Measurements from ENCODE around the gene LRRC43. TPM values are rescaled to one million over a fixed set of nuclear protein-coding genes. Genes with fewer than 3 reads are reported as not detected.
"Not testable (repeated sequence)": the region's sequence is repeated elsewhere in the genome, so short reads cannot be mapped to it uniquely, and the experiment has no call there.

LRRC43 gene
- total RNA-seq, 2 experiments from 2014 or later, result 0.11 TPM; not detected in 1

DNA sequence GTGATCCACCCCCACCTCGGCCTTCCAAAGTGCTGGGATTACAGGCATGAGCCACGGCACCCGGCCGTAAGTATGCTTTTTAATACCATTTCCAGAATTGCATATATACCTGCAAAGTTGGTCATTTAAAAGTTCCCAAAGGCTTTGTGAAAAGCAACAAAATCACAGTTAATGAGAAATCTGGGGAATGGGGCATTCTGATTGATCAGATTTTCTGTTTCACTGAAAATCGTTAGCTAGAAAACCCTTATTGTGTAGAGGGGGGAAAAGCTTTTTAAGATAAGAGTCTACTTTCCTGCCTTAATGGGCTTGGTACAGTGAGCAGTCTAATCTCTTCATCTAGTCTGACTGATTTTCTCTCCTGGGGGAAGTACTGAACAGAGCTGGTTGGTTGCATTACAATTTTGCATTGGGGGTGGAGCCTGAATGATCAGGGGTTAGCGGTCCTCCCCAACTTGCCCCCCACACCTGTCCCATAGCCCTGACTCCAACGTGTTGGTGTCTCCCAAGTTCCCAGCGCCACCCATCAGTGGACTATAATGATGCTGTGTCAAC, 32.7 kb upstream of the LRRC43 start:
- ChIA-PET CTCF (no interaction called here), POLR2A (no interaction called here)

DNA sequence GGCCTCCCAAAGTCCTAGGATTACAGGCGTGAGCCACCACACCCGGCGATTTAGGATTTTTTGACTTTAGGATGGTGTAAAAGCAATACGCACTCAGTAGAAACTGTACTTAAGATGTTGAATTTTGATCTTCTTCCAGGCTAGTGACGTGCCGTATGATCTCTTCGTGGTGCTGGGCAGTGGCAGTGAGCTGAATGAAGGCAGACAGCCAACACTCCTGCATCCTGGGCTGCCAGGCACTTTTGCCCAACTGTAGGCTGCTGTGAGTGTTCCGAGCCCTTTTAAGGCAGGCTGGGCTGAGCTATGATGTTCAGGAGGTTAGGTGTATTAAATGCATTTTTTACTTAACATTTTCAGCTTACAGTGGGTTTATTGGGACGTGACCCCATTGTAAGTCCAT, 30.2 kb upstream of the LRRC43 start:
- POLR2A ChIA-PET, result no interaction called here
- CTCF ChIA-PET, result interaction anchor here (2.6 kb wide), 1 partner anchor 38 kb away, joined by 8 read pairs; no protein-coding TSS in a partner anchor

DNA sequence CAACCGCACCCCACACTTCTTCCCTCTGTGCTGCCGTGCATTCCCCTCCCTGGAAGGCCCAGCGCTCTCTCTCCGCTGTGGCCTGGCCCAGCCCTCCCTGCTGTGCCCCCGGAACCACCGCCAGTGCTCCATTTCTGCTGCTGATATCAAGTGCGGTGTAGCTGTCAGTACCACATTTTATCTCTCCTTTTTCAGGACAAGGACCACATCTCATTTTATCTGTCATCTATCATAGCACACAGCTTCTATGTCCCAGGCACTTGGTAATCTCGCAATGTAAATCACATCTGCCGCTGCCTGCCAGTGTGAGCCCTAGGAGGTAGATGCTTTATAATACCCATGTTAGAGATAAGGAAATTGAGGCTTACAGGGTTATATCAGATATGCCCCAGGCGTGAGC, 27.2 kb upstream of the LRRC43 start:
- CTCF ChIA-PET, result interaction anchor here (1.4 kb wide), 1 partner anchor 35 kb away, joined by 3 read pairs; no protein-coding TSS in a partner anchor
- POLR2A ChIA-PET, result no interaction called here

- ChIA-PET POLR2A (no interaction called here), CTCF (no interaction called here)
Observed at GRCh38 chr12:122158700-122159285, 24.1 kb upstream of the LRRC43 start.

DNA sequence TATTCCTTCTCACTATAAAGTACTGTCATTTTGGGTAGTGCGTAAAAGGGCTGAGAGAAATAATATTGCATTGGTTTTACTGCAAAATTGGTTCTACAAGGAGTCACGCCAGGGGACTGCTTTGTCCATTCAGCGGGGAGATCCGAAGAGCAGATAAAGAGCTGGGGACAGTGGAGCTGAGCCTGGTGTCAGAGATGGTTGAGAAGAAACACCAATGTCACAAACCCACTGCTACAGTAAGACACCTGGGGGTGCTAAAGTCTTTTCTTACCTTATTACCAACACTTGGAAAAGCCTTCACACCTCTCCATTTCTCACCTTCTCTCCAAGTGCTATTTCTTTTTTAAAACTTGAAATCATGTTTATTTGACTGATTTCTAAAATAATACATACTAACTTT, 23.0 kb upstream of the LRRC43 start:
- CTCF ChIA-PET, result no interaction called here
- POLR2A ChIA-PET, result no interaction called here

GRCh38 chr12:122160761-122161160, 22.2 kb upstream of the LRRC43 start:
- CTCF ChIA-PET, result interaction anchor here (0.7 to 2.4 kb wide), 2 partner anchors 30 to 699 kb away, joined by 4 to 6 read pairs; no protein-coding TSS in a partner anchor
- POLR2A ChIA-PET, result no interaction called here

DNA sequence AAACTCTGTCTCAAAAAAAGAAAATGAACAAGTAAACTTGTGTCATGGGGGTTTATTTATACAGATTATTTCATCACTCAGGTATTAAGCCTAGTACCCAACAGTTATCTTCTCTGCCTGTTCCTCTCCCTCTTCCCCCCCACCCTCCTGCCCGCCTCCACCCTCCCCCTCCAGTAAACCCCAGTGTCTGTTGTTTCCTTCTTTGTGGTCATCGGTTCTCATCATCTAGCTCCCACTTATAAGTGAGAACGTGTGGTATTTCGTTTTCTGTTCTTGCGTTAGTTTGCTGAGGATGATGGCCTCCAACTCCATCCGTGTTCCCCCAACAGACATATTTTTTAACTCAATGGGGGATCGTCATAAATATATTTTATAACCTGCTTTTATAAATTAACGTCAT, 21.2 kb upstream of the LRRC43 start:
- POLR2A ChIA-PET, result interaction anchor here (0.6 kb wide), 1 partner anchor 21 kb away, joined by 3 read pairs; no protein-coding TSS in a partner anchor
- CTCF ChIA-PET, result interaction anchor here (0.7 to 2.4 kb wide), 2 partner anchors 29 to 32 kb away, joined by 3 to 6 read pairs; no protein-coding TSS in a partner anchor

DNA sequence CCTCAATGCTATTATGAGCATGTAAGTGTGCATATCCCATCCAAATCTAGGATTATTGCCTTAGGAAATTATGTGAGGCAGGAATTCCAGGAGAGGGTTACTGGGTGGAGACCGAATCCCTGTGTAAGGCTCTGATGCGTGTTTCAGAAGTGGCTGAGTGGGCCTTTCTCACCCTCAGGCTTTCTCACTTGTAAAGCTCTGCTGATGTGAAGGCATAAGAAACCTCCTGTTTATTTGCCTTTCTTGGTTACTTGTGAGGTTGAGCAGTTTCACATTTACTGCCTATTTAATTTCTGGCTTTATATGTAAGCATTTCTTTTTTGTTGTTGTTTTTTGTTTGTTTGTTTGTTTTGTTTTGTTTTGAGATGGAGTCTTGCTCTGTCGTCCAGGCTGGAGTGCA, 19.9 kb upstream of the LRRC43 start:
- ChIA-PET CTCF (interaction anchor here (0.7 to 2.4 kb wide), 2 partner anchors 28 to 53 kb away, joined by 3 to 6 read pairs; no protein-coding TSS in a partner anchor), POLR2A (no interaction called here)

- ChIA-PET POLR2A (interaction anchor here (0.7 to 1.1 kb wide), 8 partner anchors 21 to 808 kb away, joined by 3 to 15 read pairs (median 4); partner anchors contain the start of gene MLXIP), CTCF (interaction anchor here (0.6 to 2.2 kb wide), 15 partner anchors 10 to 293 kb away, joined by 3 to 14 read pairs (median 4); partner anchors contain the start of gene LRRC43)
Observed at GRCh38 chr12:122166422-122167349, 16.2 kb upstream of the LRRC43 start.

GRCh38 chr12:122167356-122167925, 15.5 kb upstream of the LRRC43 start:
- ChIA-PET CTCF (interaction anchor here (0.9 to 2.2 kb wide), 6 partner anchors 15 to 100 kb away, joined by 3 to 14 read pairs (median 6); partner anchors contain the start of gene LRRC43), POLR2A (interaction anchor here (0.8 to 1.1 kb wide), 3 partner anchors 20 to 176 kb away, joined by 3 to 4 read pairs (median 4); partner anchors contain the start of gene MLXIP)

- ChIA-PET POLR2A (no interaction called here), CTCF (no interaction called here)
Observed at GRCh38 chr12:122168492-122168891, 14.4 kb upstream of the LRRC43 start.

DNA sequence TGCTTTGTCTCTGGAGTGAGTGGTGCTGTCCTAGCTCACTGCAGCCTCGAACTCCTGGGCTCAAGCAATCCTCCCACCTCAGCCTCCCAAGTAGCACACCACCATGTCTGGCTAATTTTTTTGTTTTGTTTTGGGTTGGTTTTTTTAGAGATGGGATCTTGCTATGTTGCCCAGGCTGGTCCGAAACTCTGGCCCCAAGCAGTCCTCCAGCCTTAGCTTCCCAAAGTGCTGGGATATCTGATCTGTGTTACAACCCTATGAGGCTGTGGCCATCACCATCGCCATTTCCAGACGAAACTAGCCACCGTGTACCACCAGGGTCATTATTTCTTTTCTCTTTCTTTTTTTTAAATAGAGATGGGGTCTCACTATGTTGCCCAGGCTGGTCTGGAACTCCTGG, 11.5 kb upstream of the LRRC43 start:
- POLR2A ChIA-PET, result no interaction called here
- CTCF ChIA-PET, result no interaction called here

GRCh38 chr12:122172262-122172939, 10.5 kb upstream of the LRRC43 start:
- CTCF ChIA-PET, result no interaction called here
- POLR2A ChIA-PET, result no interaction called here

GRCh38 chr12:122174155-122174845, 8.6 kb upstream of the LRRC43 start, which contains the start of gene IL31:
IL31 (minus strand) TSS chr12:122174221; CDS start chr12:122174172, 49 bp downstream.
- ChIA-PET CTCF (no interaction called here), POLR2A (no interaction called here)

DNA sequence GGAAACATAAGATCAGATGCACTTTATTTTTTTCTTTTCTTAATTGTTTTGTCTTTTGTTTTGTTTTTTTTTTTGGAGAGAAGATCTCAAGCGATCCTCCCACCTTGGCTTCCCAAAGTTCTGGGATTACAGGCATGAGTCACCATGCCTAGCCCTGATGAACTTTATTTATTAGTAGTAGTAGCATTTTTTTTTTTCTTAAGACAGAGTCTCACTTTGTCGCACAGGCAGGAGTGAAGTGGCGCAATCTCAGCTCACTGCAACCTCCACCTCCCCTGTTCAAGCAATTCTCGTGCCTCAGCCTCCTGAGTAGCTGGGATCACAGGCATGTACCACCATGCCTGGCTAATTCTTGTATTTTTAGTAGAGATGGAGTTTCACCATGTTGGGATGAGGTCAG, 6.5 kb upstream of the LRRC43 start:
- CTCF ChIA-PET, result interaction anchor here (0.8 kb wide), 1 partner anchor 10 kb away, joined by 3 read pairs; no protein-coding TSS in a partner anchor
- POLR2A ChIA-PET, result not testable (repeated sequence)

GRCh38 chr12:122183588-122183940, 641 bp downstream of the LRRC43 start:
- CTCF ChIA-PET, result no interaction called here

DNA sequence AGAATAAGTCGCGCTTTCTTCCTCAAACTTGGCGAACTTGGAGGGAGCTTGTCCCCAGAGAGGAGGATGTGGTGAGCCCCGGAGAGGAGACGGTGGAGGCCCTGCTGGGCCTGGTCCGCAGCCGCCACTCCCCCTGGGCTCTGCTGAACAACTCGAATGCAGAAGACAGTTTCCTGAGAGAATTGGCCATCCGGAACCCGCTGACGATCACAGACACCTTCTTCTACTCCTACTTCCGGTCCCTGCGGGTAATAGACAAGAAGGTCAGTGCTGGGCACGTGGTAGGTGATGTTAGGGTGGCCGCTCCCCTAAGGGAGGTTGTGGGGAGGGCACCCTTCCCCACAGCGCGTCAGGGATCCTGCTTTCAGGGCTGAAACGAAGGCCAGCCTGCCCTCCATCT, 1.6 kb downstream of the LRRC43 start:
- CTCF ChIA-PET, result no interaction called here
- POLR2A ChIA-PET, result no interaction called here

More at GRCh38 chr12:122183588-122183940, 641 bp downstream of the LRRC43 start:
- POLR2A ChIA-PET, result no interaction called here

DNA sequence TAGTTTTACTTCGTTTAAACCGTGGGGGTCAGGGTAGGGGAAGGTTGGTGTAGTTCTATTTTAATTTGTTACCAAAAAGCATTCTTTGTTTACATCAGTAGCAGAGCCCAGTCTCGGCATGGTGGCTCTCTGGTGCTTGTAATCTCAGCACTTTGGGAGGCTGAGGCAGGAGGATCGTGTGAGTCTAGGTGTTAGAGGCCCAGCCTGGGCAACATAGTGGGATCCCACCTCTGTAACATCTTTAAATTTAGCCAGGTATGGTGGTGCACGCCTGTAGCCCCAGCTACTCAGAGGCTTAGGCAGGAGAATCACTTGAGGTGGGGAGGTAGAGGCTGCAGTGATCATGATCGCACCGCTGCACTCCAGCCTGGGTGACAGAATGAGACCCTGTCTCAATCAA, 2.2 kb downstream of the LRRC43 start:
- ChIA-PET CTCF (no interaction called here), POLR2A (no interaction called here)
